Measurements from ENCODE around the gene VSTM4. TPM values are rescaled to one million over a fixed set of nuclear protein-coding genes. Genes with fewer than 3 reads are reported as not detected.

The VSTM4 gene
- polyA plus RNA-seq, 1 experiment = 4.4 TPM

- TF ChIP-seq CTCF (IDR thresholded peaks at IDR 0.05; ENCODE audit: insufficient read depth, low read depth, low read length) = no peak
- POLR2A ChIA-PET = no interaction called here
- H3K4me3 ChIP-seq (ENCODE audit: low read depth, low read length) = no peak overlapping the region
- CTCF ChIA-PET = interaction anchor here (0.6 kb wide), 1 partner anchor 50 kb away, joined by 4 read pairs; no protein-coding TSS in a partner anchor
- H3K27me3 ChIP-seq (ENCODE audit: control insufficient read depth, insufficient read depth, low read length) = no peaks in the 10 kb centered on the region; the same call in 1 of the 2 replicates
- no peaks in the 10 kb centered on the region for H3K36me3 ChIP-seq (ENCODE audit: control insufficient read depth, insufficient read depth, low read length)
- DNase-seq (ENCODE audit: low read depth) = no peak
These were observed 147.3 kb downstream of the VSTM4 start for GRCh38 chr10:48968036-48968435.

GRCh38 chr10:48965460-48965859 lies 149.9 kb downstream of the VSTM4 start:
- no peaks in the 10 kb centered on the region; the same call in 1 of the 2 replicates for H3K27me3 ChIP-seq (ENCODE audit: control insufficient read depth, insufficient read depth, low read length)
- no peak for TF ChIP-seq CTCF (IDR thresholded peaks at IDR 0.05; ENCODE audit: insufficient read depth, low read depth, low read length)
- CTCF ChIA-PET = no interaction called here

More at GRCh38 chr10:48965460-48965859, 149.9 kb downstream of the VSTM4 start:
- no peak for DNase-seq (ENCODE audit: low read depth)
- Histone ChIP-seq H3K4me3 (ENCODE audit: low read depth, low read length) (no peak overlapping the region), H3K36me3 (ENCODE audit: control insufficient read depth, insufficient read depth, low read length) (no peaks in the 10 kb centered on the region)
- POLR2A ChIA-PET = no interaction called here

Small RNA genes lying within 50 kb of the gene (small RNA-seq; reads per million reads assigned to genes)
- gene MIR4294 (ENCODE audit: insufficient read length, low read depth, low replicate concordance) = not detected

Other genes starting within 250 kb of the VSTM4 start
- not detected in 2 replicates for gene LRRC18, start 175.7 kb downstream of the VSTM4 start, polyA plus RNA-seq (2011; rRNA removed)
- gene FAM170B, start 18.5 kb upstream of the VSTM4 start, polyA plus RNA-seq (2011; rRNA removed) = not detected in 2 replicates
- gene TMEM273, start 72.9 kb upstream of the VSTM4 start, polyA plus RNA-seq (2011; rRNA removed) = not detected in 2 replicates
- gene C10orf71, start 183.6 kb upstream of the VSTM4 start, polyA plus RNA-seq (2011; rRNA removed) = not detected in 2 replicates